GM18508 (cell line): ENCODE measurements around the gene ACSM4.
"Not testable (repeated sequence)": the region's sequence is repeated elsewhere in the genome, so short reads cannot be mapped to it uniquely, and the experiment has no call there.

Experiments
- ATAC-seq: cut with Tn5 transposase; IDR thresholded peaks from one replicate; pipeline ENCODE4 v1.9.1; 2021; ENCODE audit warnings: moderate number of reproducible peaks; ENCODE audit not compliant: insufficient read depth, unreplicated experiment

Gene ACSM4

GRCh38 chr12:7324176-7324575 lies 20.3 kb downstream of the ACSM4 start:
- ATAC-seq: no peak

GRCh38 chr12:7327918-7328317 lies 24.0 kb downstream of the ACSM4 start:
- no peak for ATAC-seq

GRCh38 chr12:7337790-7338189 lies 33.9 kb downstream of the ACSM4 start:
- ATAC-seq: not testable (repeated sequence)

DNA sequence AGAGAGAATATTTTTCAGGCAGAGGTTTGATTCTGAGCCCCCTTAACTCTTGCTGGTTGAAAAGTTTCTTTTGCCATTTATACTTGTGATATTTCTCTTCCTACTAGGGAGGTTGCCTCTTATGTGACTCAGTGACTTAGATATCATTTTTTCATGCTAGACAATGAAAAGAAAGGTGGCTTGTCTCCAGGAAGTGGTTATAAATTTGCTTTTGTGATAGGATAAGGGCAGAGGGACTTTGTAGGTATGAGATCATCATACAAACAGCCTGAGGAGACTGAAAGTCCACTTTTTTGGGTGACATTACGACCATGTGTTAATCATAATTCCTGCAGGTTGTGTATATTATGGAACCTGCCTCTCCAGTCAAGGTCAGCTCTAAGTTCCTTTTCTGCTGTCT lies 35.8 kb downstream of the ACSM4 start:
- no peak for ATAC-seq

DNA sequence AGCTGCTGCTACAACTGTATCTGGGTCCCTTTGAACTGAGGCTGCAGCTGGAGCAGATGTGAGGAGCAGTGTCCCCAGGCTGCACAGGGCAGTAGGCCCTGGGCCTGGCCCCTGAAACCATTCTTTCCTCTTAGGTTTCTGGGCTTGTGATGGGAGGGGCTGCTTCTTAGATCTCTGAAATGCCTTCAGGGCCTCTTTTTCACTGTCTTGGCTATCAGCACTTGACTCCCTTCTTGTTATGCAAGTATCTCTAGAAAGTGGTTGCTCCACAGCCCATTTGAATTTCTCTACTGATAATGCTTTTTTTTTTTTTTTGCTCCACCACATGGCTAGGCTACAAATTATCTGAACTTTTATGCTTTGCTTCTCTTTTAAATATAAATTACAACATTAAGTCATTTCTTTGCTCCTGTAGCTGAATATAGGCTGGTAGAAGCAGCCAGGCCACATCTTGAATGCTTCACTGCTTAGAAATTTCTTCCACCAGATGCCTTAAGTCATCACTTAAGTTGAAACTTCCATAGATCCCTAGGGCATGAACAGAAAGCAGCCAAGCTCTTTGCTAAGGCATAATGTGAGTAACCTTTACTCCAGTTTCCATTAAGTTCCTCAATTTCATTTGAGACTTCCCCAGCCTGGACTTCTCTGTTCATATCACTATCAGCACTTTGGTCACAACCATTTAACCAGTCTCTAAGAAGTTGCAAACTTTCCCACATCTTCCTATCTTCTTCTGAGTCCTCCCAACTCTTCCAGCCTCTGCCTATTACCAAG lies 41.1 kb downstream of the ACSM4 start:
- no peak for ATAC-seq

DNA sequence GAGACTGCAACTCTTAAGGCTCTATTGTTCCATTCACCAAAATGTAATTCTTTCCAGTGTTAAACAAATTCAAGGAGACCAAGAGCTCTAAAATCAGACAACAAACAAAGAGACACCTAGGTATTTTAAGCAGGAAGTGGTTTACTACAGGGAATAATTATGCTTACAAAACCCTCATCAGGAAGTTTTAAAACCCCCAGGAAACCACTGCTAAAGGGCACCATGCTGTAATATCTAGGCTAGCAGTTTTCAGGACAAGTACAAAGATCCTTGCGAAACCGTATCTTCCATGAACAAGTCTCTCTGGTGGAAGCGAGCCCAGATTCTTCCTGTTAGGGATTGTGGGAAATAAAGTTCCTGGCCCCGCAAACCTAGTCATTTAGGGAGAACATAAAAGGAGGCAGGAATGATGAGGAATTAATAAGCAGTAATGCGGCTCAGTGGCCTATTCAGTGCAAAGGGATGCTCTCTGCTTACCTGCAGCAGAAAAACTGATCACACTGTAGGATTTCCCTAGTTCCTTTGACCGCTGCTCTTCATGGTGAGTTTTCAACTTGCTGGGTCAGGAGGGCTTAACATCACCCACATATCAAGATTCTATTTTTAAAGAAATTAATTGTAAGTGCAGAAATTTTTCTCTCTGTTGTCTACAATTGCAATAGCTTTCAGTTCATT lies 42.8 kb downstream of the ACSM4 start:
- ATAC-seq: no peak

- ATAC-seq: no peak
These were observed 45.5 kb downstream of the ACSM4 start for GRCh38 chr12:7349418-7349817.

- no peak for ATAC-seq
These were observed 47.3 kb downstream of the ACSM4 start for GRCh38 chr12:7351177-7351576.

- no peak for ATAC-seq
These were observed 48.8 kb downstream of the ACSM4 start for GRCh38 chr12:7352661-7353060.

GRCh38 chr12:7354529-7354928 lies 50.7 kb downstream of the ACSM4 start:
- no peak for ATAC-seq

- ATAC-seq: no peak
These were observed 57.4 kb downstream of the ACSM4 start for GRCh38 chr12:7361265-7361664.

DNA sequence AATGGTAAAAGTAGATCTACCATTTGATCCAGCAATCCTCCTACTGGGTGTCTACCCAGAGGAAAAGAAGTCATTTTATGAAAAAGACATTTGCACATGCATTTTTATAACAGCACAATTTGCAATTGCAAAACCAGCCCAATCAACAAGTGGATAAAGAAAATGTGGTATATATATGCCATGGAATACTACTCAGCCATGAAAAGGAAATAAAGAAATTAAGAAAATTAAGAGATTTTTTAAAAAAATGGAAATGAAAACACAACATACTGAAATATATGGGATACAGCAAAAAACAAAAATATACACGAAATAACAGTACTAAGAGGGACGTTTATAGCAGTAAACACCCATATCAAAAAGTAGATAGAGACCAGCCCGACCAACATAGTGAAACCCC lies 58.9 kb downstream of the ACSM4 start:
- no peak for ATAC-seq

- no peak for ATAC-seq
These were observed 65.4 kb downstream of the ACSM4 start for GRCh38 chr12:7369274-7369729.

DNA sequence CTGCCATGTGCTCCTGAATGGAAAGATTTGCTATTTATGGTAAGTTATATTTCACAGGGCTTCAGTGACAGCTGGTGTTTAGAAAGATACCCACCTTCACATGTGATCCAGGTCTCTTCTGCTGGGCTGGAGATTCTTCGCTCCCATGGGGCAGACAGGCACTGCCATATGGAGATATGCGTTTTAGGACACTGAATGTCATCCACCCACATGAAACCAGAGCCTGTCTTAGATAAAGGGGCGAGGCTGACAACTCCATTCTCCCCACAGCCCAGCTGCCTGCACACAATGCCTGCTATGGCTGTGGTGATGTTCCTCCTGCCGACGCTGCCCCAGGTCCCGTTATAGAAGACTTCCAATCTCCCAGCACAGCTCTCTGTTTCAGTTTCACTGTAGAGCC lies 69.4 kb downstream of the ACSM4 start:
- ATAC-seq: no peak

DNA sequence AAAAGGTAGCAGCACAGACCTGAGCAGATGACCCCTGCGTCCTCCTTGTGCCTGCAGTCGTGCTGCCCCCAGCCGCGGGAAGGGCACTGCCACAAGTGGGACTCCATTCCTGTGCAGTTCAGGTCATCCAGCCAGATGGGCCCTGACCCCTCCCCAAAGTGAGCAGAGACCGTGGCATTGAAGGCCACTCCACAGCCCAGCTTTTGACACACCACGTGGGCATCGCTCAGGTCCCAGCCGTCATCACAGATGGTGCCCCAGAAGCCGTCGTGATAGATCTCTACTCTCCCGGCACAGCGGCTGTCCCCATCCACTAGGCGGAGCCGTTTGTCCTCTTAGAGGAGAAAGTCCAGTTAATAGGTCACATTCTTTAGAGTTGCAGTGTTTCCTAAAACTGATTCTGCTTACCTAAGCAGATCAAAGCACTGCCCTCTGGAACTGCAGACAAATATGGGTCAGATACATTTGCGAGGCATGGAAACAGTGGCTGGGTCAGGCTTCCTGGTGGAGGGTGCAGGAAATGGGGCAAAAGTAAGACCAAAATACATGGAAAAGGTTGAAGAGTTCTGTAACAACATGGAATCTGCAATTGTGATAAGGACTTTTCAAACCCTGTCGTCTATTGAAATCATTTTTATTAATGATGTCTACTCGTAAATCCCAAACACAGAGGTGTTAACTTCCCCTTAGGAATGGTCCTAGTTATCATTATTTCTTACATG lies 70.7 kb downstream of the ACSM4 start:
- ATAC-seq: no peak

- no peak for ATAC-seq
These were observed 71.3 kb downstream of the ACSM4 start for GRCh38 chr12:7375145-7375543.

GRCh38 chr12:7376196-7376595 lies 72.3 kb downstream of the ACSM4 start:
- no peak for ATAC-seq
